MCF 10A (cell line): Measurements from ENCODE around the gene SLC45A3. TPM values are rescaled to one million over a fixed set of nuclear protein-coding genes. Genes with fewer than 3 reads are reported as not detected.

Source experiments
- BruUV-seq: library from RNA; stranded (reverse); fragments of 400-500 nt; replicated peaks from 2 replicates; lab custom pipeline; 2021; lab: Mats Ljungman, UMichigan
- CTCF ChIA-PET: fragments of 300-600 bp; sonication (Branson Sonifier 250); formaldehyde crosslinking; extraction: SDS; loops from one replicate; lab custom pipeline; 2021; ENCODE audit warnings: antibody characterized with exemption, inconsistent platforms; lab: Yijun Ruan, JAX
- POLR2A ChIA-PET: fragments of 300-600, 350-650 bp; sonication (Branson Sonifier 250); formaldehyde crosslinking; extraction: SDS; loops from one replicate; lab custom pipeline; 2020; ENCODE audit warnings: antibody characterized with exemption, inconsistent platforms; lab: Yijun Ruan, JAX
- DNase-seq: peaks from one replicate; pipeline ENCODE4 v3.0.0-alpha.2; 2018; ENCODE audit not compliant: unreplicated experiment
- H3K27ac Mint-ChIP-seq: one replicate; pipeline ENCODE4 v1.8.0; 2022; ENCODE audit warnings: mild to moderate bottlenecking, low read depth, mixed read lengths; ENCODE audit not compliant: unreplicated experiment
- H3K27me3 Mint-ChIP-seq: one replicate; pipeline ENCODE4 v1.8.0; 2022; ENCODE audit warnings: mixed read lengths; ENCODE audit not compliant: insufficient read depth, unreplicated experiment
- H3K36me3 Mint-ChIP-seq: one replicate; pipeline ENCODE4 v1.8.0; 2022; ENCODE audit warnings: mild to moderate bottlenecking, moderate library complexity, mixed read lengths; ENCODE audit not compliant: insufficient read depth, unreplicated experiment
- H3K4me1 Mint-ChIP-seq: one replicate; pipeline ENCODE4 v1.8.0; 2022; ENCODE audit warnings: mixed read lengths; ENCODE audit not compliant: insufficient read depth, unreplicated experiment
- H3K4me3 Mint-ChIP-seq: one replicate; pipeline ENCODE4 v1.8.0; 2022; ENCODE audit warnings: mild to moderate bottlenecking, moderate library complexity, mixed read lengths; ENCODE audit not compliant: unreplicated experiment
- H3K9me3 Mint-ChIP-seq: one replicate; pipeline ENCODE4 v1.8.0; 2022; ENCODE audit warnings: mixed read lengths; ENCODE audit not compliant: unreplicated experiment
- CTCF ChIP-seq: fragments of 200-600 bp; IDR thresholded peaks from one replicate; pipeline ENCODE4 v1.8.0; 2022; ENCODE audit warnings: antibody characterized with exemption, mild to moderate bottlenecking; ENCODE audit not compliant: unreplicated experiment
- intact Hi-C: fragments of 100-400 bp; cut with micrococcal nuclease; formaldehyde crosslinking; loops from 2 replicates; pipeline ENCODE4 v1.14.1; 2022
- total RNA-seq: library from RNA; stranded (reverse); gene quantifications from 2 replicates; pipeline ENCODE4 v1.2.3, GENCODE V29; 2022

Gene SLC45A3
- total RNA-seq, 1 experiment from 2014 or later: 3.1 TPM

GRCh38 chr1:205710201-205711062 lies 30.1 kb upstream of the SLC45A3 start:
- no peak for TF ChIP-seq CTCF
- BruUV-seq: no TSS peak

GRCh38 chr1:205709640-205710039 lies 29.3 kb upstream of the SLC45A3 start:
- peaks cover 95% of the 10 kb centered on the region for H3K36me3 Mint-ChIP-seq
- no peaks in the 10 kb centered on the region for H3K27me3 Mint-ChIP-seq
- intact Hi-C loops: loop anchor here (2.0 kb wide), 3 partner anchors 65 to 181 kb away; partner anchors contain the start of gene RAB29
- no peaks in the 10 kb centered on the region for H3K9me3 Mint-ChIP-seq
- POLR2A ChIA-PET: interaction anchor here (0.6 to 10.0 kb wide), 16 partner anchors 9 to 268 kb away, joined by 3 to 148 read pairs (median 7); no protein-coding TSS in a partner anchor
- H3K4me3 Mint-ChIP-seq: no peak overlapping the region
- peak overlapping the region; percentile 47 for H3K27ac Mint-ChIP-seq
- DNase-seq: no peak
- H3K4me1 Mint-ChIP-seq: peaks cover 22% of the 10 kb centered on the region
- BruUV-seq: no TSS peak
- TF ChIP-seq CTCF: no peak
- CTCF ChIA-PET: interaction anchor here (0.6 to 10.1 kb wide), 28 partner anchors 8 to 1202 kb away, joined by 3 to 592 read pairs (median 5); partner anchors contain the start of genes ELK4 and SLC45A3

More at GRCh38 chr1:205710201-205711062, 30.1 kb upstream of the SLC45A3 start:
- Mint-ChIP-seq H3K27ac (no peak overlapping the region), H3K4me1 (peaks cover 30% of the 10 kb centered on the region), H3K9me3 (no peaks in the 10 kb centered on the region), H3K27me3 (no peaks in the 10 kb centered on the region), H3K4me3 (no peak overlapping the region), H3K36me3 (peaks cover 95% of the 10 kb centered on the region)
- ChIA-PET CTCF (interaction anchor here (0.6 to 10.1 kb wide), 38 partner anchors 9 to 1201 kb away, joined by 3 to 592 read pairs (median 5); partner anchors contain the start of genes ELK4 and SLC45A3), POLR2A (interaction anchor here (0.6 to 10.0 kb wide), 24 partner anchors 10 to 267 kb away, joined by 3 to 148 read pairs (median 8); partner anchors contain the start of genes ELK4, RAB29 and SLC45A3)
- DNase-seq: no peak
- intact Hi-C loops: loop anchor here (1.0 to 2.0 kb wide), 4 partner anchors 51 to 182 kb away; partner anchors contain the start of gene RAB29

- CTCF ChIA-PET: interaction anchor here (0.6 to 10.1 kb wide), 21 partner anchors 7 to 619 kb away, joined by 3 to 592 read pairs (median 18); partner anchors contain the start of genes ELK4 and SLC45A3
- Mint-ChIP-seq H3K4me3 (no peak overlapping the region), H3K27ac (peak overlapping the region; percentile 47), H3K4me1 (peaks cover 16% of the 10 kb centered on the region), H3K9me3 (no peaks in the 10 kb centered on the region), H3K36me3 (peaks cover 95% of the 10 kb centered on the region), H3K27me3 (no peaks in the 10 kb centered on the region)
- intact Hi-C loops: no loop called here
- POLR2A ChIA-PET: interaction anchor here (0.7 to 10.0 kb wide), 11 partner anchors 8 to 115 kb away, joined by 3 to 148 read pairs (median 6); no protein-coding TSS in a partner anchor
- no peak for TF ChIP-seq CTCF
- BruUV-seq: no TSS peak
- no peak for DNase-seq
Observed at GRCh38 chr1:205709059-205709398, 28.7 kb upstream of the SLC45A3 start.
